Nephron (organoid): ENCODE results near the gene ELP4.

Experiments
- H3K27ac Mint-ChIP-seq, 3 experiments: 2 replicates each; pipeline ENCODE4 v1.8.0; 2020; ENCODE audit warnings: mixed read lengths in 3 of 3, mild to moderate bottlenecking in 2 of 3, moderate library complexity in 1 of 3
- H3K27me3 Mint-ChIP-seq: 2 replicates; pipeline ENCODE4 v1.8.0; 2021; ENCODE audit warnings: low read depth, mild to moderate bottlenecking, moderate library complexity, mixed read lengths
- H3K36me3 Mint-ChIP-seq: 2 replicates; pipeline ENCODE4 v1.8.0; 2020; ENCODE audit warnings: low read depth, mixed read lengths
- H3K4me1 Mint-ChIP-seq: 2 replicates; pipeline ENCODE4 v1.8.0; 2020; ENCODE audit warnings: mixed read lengths
- H3K4me3 Mint-ChIP-seq, 3 experiments: 2 replicates each; pipeline ENCODE4 v1.8.0; 2020; ENCODE audit warnings: mild to moderate bottlenecking in 3 of 3, mixed read lengths in 3 of 3, moderate library complexity in 2 of 3
- H3K9me3 Mint-ChIP-seq: 2 replicates; pipeline ENCODE4 v1.8.0; 2020; ENCODE audit warnings: mixed read lengths
- CTCF ChIP-seq, 3 experiments: fragments of 200-600 bp; sonication (generic); IDR thresholded peaks; one replicate each; pipeline ENCODE4 v1.5.0; 2021; ENCODE audit warnings: antibody characterized with exemption in 3 of 3; ENCODE audit not compliant: unreplicated experiment in 3 of 3

ELP4 gene

GRCh38 chr11:31818425-31818755, 308.8 kb downstream of the ELP4 start:
- Mint-ChIP-seq H3K27ac (no peak overlapping the region), H3K36me3 (no peaks in the 10 kb centered on the region), H3K9me3 (no peaks in the 10 kb centered on the region), H3K27me3 (peaks cover 31% of the 10 kb centered on the region), H3K4me1 (peaks cover 20% of the 10 kb centered on the region), H3K4me3 (peak overlapping the region in 1 of 3 experiments; percentile 49)
- no peak for TF ChIP-seq CTCF (IDR thresholded peaks at IDR 0.05; ENCODE audit: unreplicated experiment in 3 of 3)

- H3K27me3 Mint-ChIP-seq, result peaks cover 26% of the 10 kb centered on the region
- no peaks in the 10 kb centered on the region for H3K9me3 Mint-ChIP-seq
- no peak overlapping the region for H3K4me3 Mint-ChIP-seq
- TF ChIP-seq CTCF (IDR thresholded peaks at IDR 0.05; ENCODE audit: unreplicated experiment in 3 of 3), result no peak
- no peak overlapping the region for H3K27ac Mint-ChIP-seq
- peaks cover 20% of the 10 kb centered on the region for H3K4me1 Mint-ChIP-seq
- no peaks in the 10 kb centered on the region for H3K36me3 Mint-ChIP-seq
These were observed 309.3 kb downstream of the ELP4 start for GRCh38 chr11:31818874-31819331.

- Mint-ChIP-seq H3K4me3 (no peak overlapping the region), H3K27ac (no peak overlapping the region)
- TF ChIP-seq CTCF (IDR thresholded peaks at IDR 0.05; ENCODE audit: unreplicated experiment in 3 of 3), result no peak
These were observed 310.3 kb downstream of the ELP4 start for GRCh38 chr11:31819621-31820437.

GRCh38 chr11:31820438-31820818, 310.9 kb downstream of the ELP4 start:
- peaks cover 12% of the 10 kb centered on the region for H3K27me3 Mint-ChIP-seq
- TF ChIP-seq CTCF (IDR thresholded peaks at IDR 0.05; ENCODE audit: unreplicated experiment in 3 of 3), result no peak
- H3K36me3 Mint-ChIP-seq, result no peaks in the 10 kb centered on the region
- peaks cover 14% of the 10 kb centered on the region for H3K4me1 Mint-ChIP-seq
- no peaks in the 10 kb centered on the region for H3K9me3 Mint-ChIP-seq
- no peak overlapping the region for H3K4me3 Mint-ChIP-seq
- no peak overlapping the region for H3K27ac Mint-ChIP-seq

More at GRCh38 chr11:31819621-31820437, 310.3 kb downstream of the ELP4 start:
- Mint-ChIP-seq H3K4me1 (peaks cover 18% of the 10 kb centered on the region), H3K9me3 (no peaks in the 10 kb centered on the region), H3K27me3 (peaks cover 18% of the 10 kb centered on the region), H3K36me3 (no peaks in the 10 kb centered on the region)

- peaks cover 6% of the 10 kb centered on the region for H3K4me1 Mint-ChIP-seq
- no peak overlapping the region for H3K27ac Mint-ChIP-seq
- no peaks in the 10 kb centered on the region for H3K9me3 Mint-ChIP-seq
- no peak for TF ChIP-seq CTCF (IDR thresholded peaks at IDR 0.05; ENCODE audit: unreplicated experiment in 3 of 3)
- H3K27me3 Mint-ChIP-seq, result peaks cover 3% of the 10 kb centered on the region
- H3K4me3 Mint-ChIP-seq, result no peak overlapping the region
- no peaks in the 10 kb centered on the region for H3K36me3 Mint-ChIP-seq
These were observed 311.7 kb downstream of the ELP4 start for GRCh38 chr11:31821235-31821764.

GRCh38 chr11:31821766-31822165, 312.2 kb downstream of the ELP4 start:
- H3K27me3 Mint-ChIP-seq, result no peaks in the 10 kb centered on the region
- no peak overlapping the region for H3K4me3 Mint-ChIP-seq
- no peaks in the 10 kb centered on the region for H3K9me3 Mint-ChIP-seq
- no peak overlapping the region for H3K27ac Mint-ChIP-seq
- no peak for TF ChIP-seq CTCF (IDR thresholded peaks at IDR 0.05; ENCODE audit: unreplicated experiment in 3 of 3)
- H3K36me3 Mint-ChIP-seq, result no peaks in the 10 kb centered on the region
- peaks cover 4% of the 10 kb centered on the region for H3K4me1 Mint-ChIP-seq
